GM12891 (cell line): ENCODE measurements around the gene CBFA2T3.
"Not testable (repeated sequence)": the region's sequence is repeated elsewhere in the genome, so short reads cannot be mapped to it uniquely, and the experiment has no call there.

ENCODE experiments used
- POLR2AphosphoS5 ChIP-seq: IDR thresholded peaks from 2 replicates; pipeline ENCODE4 v1.6.1; 2011; ENCODE audit warnings: low read depth, low read length, control low read depth
- SPI1 ChIP-seq: IDR thresholded peaks from 2 replicates; pipeline ENCODE4 v1.6.1; 2011; ENCODE audit warnings: low read depth, low read length, control low read depth

DNA sequence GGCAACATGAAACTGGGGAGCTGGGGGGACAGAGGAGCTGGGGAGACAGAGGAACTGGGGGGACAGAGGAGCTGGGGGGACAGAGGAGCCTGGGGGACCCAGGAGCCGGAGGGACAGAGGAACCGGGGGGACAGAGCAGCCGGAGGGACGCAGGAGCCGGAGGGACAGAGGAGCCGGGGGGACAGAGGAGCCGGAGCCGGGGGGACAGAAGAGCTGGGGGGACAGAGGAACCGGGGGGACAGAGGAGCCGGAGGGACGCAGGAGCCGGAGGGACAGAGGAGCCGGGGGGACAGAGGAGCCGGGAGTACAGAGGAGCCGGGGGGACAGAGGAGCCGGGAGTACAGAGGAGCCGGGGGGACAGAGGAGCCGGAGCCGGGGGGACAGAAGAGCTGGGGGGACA, 25.1 kb upstream of the CBFA2T3 start:
- not testable (repeated sequence) for TF ChIP-seq POLR2AphosphoS5, SPI1
